Adrenal gland (tissue), 12 donors: Measurements from ENCODE around the gene ZCCHC14. TPM values are rescaled to one million over a fixed set of nuclear protein-coding genes. Genes with fewer than 3 reads are reported as not detected.

ENCODE experiments used
- DNase-seq, 7 donors: peaks; one replicate each; pipeline ENCODE4 v3.0.0-alpha.2; 2019 to 2020
- H3K27ac ChIP-seq, 5 donors: fragments of 200-600 bp; sonication (generic) in 4 of 5; 1 replicate in 3 of 5; 2 replicates in 2 of 5; pipeline versions ENCODE4 v1.5.1 to v1.8.0; 2016 to 2020; ENCODE audit warnings: mild to moderate bottlenecking in 1 of 5
- H3K27me3 ChIP-seq: fragments of 200-600 bp; 2 replicates; pipeline ENCODE4 v1.8.0; 2021
- H3K36me3 ChIP-seq, 2 donors: fragments of 200-600 bp; replicated peaks in 1 of 2; 1 replicate in 1 of 2; 2 replicates in 1 of 2; pipeline versions ENCODE4 v1.5.1 to v1.8.0; 2018 to 2022
- H3K4me1 ChIP-seq, 2 donors: fragments of 200-600 bp; replicated peaks in 1 of 2; 1 replicate in 1 of 2; 2 replicates in 1 of 2; pipeline versions ENCODE4 v1.5.1 to v1.8.0; 2018 to 2021
- H3K4me3 ChIP-seq, 4 donors: fragments of 200-600 bp; sonication (generic) in 3 of 4; one replicate each; pipeline ENCODE4 v1.5.1; 2016 to 2018
- H3K9me3 ChIP-seq, 3 donors: fragments of 200-600 bp; sonication (generic) in 1 of 3; replicated peaks in 1 of 3; 1 replicate in 2 of 3; 2 replicates in 1 of 3; pipeline versions ENCODE4 v1.5.1 to v1.8.0; 2016 to 2021
- POLR2A ChIP-seq, 2 donors: fragments of 450-650 bp; IDR thresholded peaks; one replicate each; pipeline ENCODE4 v1.6.1; 2017; ENCODE audit warnings: antibody characterized with exemption in 2 of 2, mild to moderate bottlenecking in 2 of 2, moderate library complexity in 1 of 2
- WGBS, 4 donors: extraction: QIAGEN DNeasy Blood & Tissue Kit in 2 of 4; methylation state at CpG; one replicate each; pipeline versions ENCODE4 v1.1.5 to v1.1.7; 2013 to 2017; 5-methylcytosine and 5-hydroxymethylcytosine counted together
- intact Hi-C, 2 donors: fragments of 100-400 bp; cut with DNase I; formaldehyde crosslinking; loops; one replicate each; pipeline versions ENCODE4 v1.14.1 to v1.15.0; 2022 to 2023
- polyA plus RNA-seq, 3 donors: library from polyadenylated mRNA; stranded (reverse); fragments of 200-250 nt in 2 of 3; fragments of 350-450 nt in 1 of 3; fragmentation: Illumina TruSeq in 1 of 3; extraction: RNeasy Lipid Tissue Mini Kit (QIAGEN cat#74804) in 1 of 3; gene quantifications; one replicate each; pipeline ENCODE4 v1.2.3, GENCODE V29; 2013 to 2014
- total RNA-seq, 9 donors: library from RNA; depleted of rRNA in 4 of 9; stranded (reverse); fragments of >200 nt in 4 of 9; fragments of 120-200 nt in 1 of 9; fragmentation: NEBNext Ultra II Directional in 1 of 9; extraction: Animal tissue kit (Norgen Biotek cat#: 25700) in 1 of 9; gene quantifications; one replicate each; pipeline versions ENCODE4 v1.1.0 to v1.2.4, GENCODE V29; 2013 to 2023
- TF ChIP-seq, protein P1 (sequence below), 6 experiments: fragments of 450-650 bp in 4 of 6; fragments of 200-600 bp in 2 of 6; sonication (generic) in 1 of 6; IDR thresholded peaks; 1 replicate in 5 of 6; 2 replicates in 1 of 6; pipeline versions ENCODE4 v1.5.1 to v1.8.0; 2016 to 2021; ENCODE audit warnings: antibody characterized with exemption in 6 of 6, mild to moderate bottlenecking in 2 of 6, moderate library complexity in 1 of 6
- donor health status: healthy with polysubstance abuse.
- donor health status: Bipolar disorder and iron deficiency.
- donor health status: DM: yes; HTN: yes; CAD: no.
- donor health status: DM: no; HTN: no; CAD: no.
- donor health status: DM: no; HTN: no; CAD: no.
- donor health status: DM: yes; HTN: yes; CAD: no.

ZCCHC14 gene
- total and polyA plus RNA-seq, 12 donors: 10.6 to 49.8 (median 28.7) TPM

GRCh38 chr16:87371261-87371866 is 121.5 kb downstream of the ZCCHC14 start:
- 81 to 83% (median 82%) methylated on average over 20 of the region's 20 CpGs for WGBS, 4 donors
- H3K4me3 ChIP-seq: no peak overlapping the region
- TF ChIP-seq POLR2A (IDR thresholded peaks at IDR 0.05): no peak
- TF ChIP-seq, protein P1, sequence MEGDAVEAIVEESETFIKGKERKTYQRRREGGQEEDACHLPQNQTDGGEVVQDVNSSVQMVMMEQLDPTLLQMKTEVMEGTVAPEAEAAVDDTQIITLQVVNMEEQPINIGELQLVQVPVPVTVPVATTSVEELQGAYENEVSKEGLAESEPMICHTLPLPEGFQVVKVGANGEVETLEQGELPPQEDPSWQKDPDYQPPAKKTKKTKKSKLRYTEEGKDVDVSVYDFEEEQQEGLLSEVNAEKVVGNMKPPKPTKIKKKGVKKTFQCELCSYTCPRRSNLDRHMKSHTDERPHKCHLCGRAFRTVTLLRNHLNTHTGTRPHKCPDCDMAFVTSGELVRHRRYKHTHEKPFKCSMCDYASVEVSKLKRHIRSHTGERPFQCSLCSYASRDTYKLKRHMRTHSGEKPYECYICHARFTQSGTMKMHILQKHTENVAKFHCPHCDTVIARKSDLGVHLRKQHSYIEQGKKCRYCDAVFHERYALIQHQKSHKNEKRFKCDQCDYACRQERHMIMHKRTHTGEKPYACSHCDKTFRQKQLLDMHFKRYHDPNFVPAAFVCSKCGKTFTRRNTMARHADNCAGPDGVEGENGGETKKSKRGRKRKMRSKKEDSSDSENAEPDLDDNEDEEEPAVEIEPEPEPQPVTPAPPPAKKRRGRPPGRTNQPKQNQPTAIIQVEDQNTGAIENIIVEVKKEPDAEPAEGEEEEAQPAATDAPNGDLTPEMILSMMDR (IDR thresholded peaks at IDR 0.05): no peak
- no peaks in the 10 kb centered on the region for H3K27me3 ChIP-seq
- peak overlapping the region in 1 of 5 donors; percentile 64 for H3K27ac ChIP-seq
- intact Hi-C loops: loop anchor here in 1 of 2 donors (5.0 kb wide), 1 partner anchor 39 kb away; no protein-coding TSS in a partner anchor
- peak in 1 of 7 donors; percentile 80 for DNase-seq
- H3K36me3 ChIP-seq: no peaks in the 10 kb centered on the region
- no peaks in the 10 kb centered on the region for H3K9me3 ChIP-seq
- peaks cover 24 to 43% of the 10 kb centered on the region in 2 donors for H3K4me1 ChIP-seq

DNA sequence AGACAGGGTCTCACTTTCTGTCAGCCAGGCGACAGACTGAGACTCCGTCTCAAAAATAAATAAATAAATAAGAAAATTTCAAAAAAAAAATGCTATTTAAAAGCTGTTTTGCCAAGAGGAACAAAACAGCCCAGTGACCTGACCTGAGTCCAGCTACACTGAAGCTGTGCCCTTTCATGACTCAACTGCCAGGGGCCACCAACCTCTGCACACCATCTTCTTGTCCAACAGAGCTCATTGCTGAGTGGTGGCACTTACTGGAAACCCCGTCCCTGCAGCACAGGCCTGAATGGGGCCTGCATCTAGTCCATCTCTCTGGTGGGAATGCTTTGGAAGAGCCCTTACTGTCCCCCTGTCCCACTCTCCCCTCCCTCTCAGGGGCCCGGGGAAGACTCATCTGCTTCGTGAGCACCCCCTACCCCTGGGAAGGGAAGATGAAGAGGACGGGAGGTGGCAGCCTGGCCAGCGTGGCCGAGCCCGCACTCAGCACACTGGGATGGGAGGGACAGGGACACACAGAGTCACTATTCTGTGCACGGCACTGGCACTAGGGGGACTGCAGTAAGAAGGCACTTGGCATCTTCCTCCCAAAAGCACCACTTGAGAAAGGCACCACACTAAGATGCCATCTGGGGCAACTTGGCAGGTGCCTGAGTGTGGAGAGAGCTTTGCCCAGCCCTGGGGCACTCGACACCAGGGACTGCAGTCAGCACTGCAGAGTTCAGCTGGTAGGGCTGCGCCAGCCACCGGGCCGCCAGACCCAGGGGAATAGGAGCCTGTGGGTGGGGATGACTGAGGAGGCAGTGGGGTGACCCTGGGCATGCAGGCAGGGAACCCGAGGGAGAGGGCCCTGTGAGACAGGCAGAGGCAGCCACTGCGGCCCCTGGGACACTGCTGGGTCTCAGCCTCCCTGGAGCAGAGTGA is 122.8 kb downstream of the ZCCHC14 start:
- peak overlapping the region in 1 of 5 donors; percentile 64 for H3K27ac ChIP-seq
- peaks cover 11 to 39% of the 10 kb centered on the region in 2 donors for H3K4me1 ChIP-seq
- 76 to 88% (median 82%) methylated on average over 11 to 16 of the region's 16 CpGs for WGBS, 4 donors
- no peaks in the 10 kb centered on the region for H3K9me3 ChIP-seq
- intact Hi-C loops: loop anchor here in 1 of 2 donors (5.0 kb wide), 1 partner anchor 38 kb away; no protein-coding TSS in a partner anchor
- H3K4me3 ChIP-seq: no peak overlapping the region
- no peak for TF ChIP-seq POLR2A (IDR thresholded peaks at IDR 0.05)
- TF ChIP-seq, protein P1 (IDR thresholded peaks at IDR 0.05): no peak
- no peak for DNase-seq
- no peaks in the 10 kb centered on the region for H3K36me3 ChIP-seq
- H3K27me3 ChIP-seq: no peaks in the 10 kb centered on the region

DNA sequence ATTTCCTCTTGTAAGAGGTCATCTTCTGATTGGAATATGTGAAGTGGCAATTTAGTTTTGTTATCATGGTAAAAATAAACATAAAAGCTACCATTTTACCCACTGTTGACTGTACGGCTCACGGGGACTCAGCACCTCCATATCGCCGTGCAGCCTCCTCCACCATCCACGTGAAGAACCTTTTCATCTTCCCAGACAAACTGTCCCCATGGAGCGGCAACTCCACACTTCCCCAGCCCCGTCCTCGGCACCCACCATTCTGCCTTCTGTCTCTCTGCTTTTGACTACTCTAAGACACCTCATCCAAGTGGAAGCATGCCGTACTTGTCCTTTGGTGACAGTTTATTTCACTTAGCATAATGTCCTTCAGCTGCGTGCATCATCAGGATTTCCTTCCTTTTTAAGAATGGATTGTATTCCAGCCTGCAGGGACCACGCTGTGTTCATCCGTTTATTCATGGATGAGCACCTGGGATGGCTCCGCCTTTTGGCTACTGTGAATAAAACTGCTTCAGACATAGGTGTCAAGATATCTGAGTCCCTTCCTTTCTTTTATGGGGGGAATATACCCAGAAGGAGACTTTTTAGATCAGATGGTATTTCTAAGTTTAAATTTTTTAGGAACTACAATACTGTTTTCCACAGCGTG is 123.6 kb downstream of the ZCCHC14 start:
- WGBS, 4 donors: 72 to 79% (median 75%) methylated on average over 14 of the region's 14 CpGs
- DNase-seq: no peak
- intact Hi-C loops: no loop called here
- peaks cover 15 to 44% of the 10 kb centered on the region in 2 donors for H3K4me1 ChIP-seq
- no peak overlapping the region for H3K4me3 ChIP-seq
- peak overlapping the region in 2 of 5 donors; percentile 33 to 64 for H3K27ac ChIP-seq
- no peaks in the 10 kb centered on the region for H3K9me3 ChIP-seq
- TF ChIP-seq, protein P1 (IDR thresholded peaks at IDR 0.05): no peak
- TF ChIP-seq POLR2A (IDR thresholded peaks at IDR 0.05): no peak
- no peaks in the 10 kb centered on the region for H3K36me3 ChIP-seq
- no peaks in the 10 kb centered on the region for H3K27me3 ChIP-seq
